DMS153 (cell line): ENCODE measurements around the gene KLHL29.

Experiments
- DNase-seq: peaks from one replicate; lab custom pipeline; 2025; lab: John Stamatoyannopoulos, UW

The KLHL29 gene

GRCh38 chr2:23682481-23682880 is 297.5 kb downstream of the KLHL29 start:
- no peak for DNase-seq

- no peak for DNase-seq
Observed at GRCh38 chr2:23683001-23683400, 298.0 kb downstream of the KLHL29 start.

- no peak for DNase-seq
Observed at GRCh38 chr2:23684395-23685176, 299.6 kb downstream of the KLHL29 start.

DNA sequence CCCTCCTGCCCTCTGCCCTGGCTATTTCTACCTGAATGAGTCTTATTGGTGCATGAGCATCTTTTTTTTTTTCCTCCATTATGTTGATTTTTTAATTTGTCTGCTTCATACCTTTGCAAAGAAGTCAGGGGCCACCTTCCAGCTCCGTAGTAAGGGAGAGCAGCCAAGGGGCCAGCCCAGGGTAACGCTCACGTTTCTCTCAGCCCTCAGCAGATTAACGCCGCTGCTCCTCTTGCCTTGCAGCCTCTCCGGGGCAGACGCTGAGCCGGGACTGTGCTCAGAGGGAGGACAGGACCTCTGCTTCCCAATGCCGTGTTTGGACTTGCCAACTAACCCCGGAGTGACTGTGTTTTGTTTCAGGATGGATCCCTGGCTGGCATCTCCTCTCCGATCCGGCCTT is 300.2 kb downstream of the KLHL29 start:
- DNase-seq = no peak

DNA sequence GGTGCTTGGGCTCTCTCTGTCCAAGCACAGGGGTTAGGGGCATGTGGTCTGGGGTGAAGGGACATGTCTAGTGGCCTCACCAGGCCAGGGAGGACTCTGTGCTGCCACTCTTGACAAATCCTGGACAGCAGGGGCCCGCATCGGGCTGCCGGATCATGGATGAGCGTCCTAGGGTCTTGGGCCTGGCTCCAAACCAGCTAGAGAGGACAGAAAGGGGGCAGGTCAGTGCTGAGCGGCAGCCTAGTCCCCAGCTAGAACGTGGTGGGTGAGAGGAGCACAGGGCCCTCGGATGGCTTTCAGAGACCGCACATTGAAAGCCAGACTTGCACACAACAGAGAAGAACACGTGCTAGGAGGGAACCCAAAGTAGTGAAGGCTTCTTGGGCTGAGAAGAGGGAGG is 300.7 kb downstream of the KLHL29 start:
- no peak for DNase-seq

GRCh38 chr2:23686405-23687029 is 301.5 kb downstream of the KLHL29 start:
- no peak for DNase-seq

DNA sequence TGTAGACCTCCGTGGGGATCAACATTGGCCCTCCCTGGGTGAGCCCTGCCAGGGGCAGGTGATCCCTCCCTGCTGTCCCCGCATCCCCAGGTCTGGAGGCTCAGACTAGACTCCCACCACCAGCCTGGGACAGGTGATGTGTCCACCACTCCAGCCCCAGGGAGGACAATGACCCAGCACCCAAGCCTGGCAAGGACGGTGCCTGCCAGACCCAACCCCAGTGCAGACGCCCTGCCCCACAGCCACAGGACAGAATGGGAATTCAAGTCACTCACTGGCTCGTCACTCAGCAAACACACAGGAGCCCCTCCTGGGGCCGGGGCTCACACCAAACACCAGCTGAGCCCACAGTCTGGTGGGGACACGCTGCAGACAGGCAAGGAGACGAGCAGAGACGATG is 302.2 kb downstream of the KLHL29 start:
- DNase-seq = no peak

GRCh38 chr2:23687713-23688112 is 302.7 kb downstream of the KLHL29 start:
- no peak for DNase-seq

DNA sequence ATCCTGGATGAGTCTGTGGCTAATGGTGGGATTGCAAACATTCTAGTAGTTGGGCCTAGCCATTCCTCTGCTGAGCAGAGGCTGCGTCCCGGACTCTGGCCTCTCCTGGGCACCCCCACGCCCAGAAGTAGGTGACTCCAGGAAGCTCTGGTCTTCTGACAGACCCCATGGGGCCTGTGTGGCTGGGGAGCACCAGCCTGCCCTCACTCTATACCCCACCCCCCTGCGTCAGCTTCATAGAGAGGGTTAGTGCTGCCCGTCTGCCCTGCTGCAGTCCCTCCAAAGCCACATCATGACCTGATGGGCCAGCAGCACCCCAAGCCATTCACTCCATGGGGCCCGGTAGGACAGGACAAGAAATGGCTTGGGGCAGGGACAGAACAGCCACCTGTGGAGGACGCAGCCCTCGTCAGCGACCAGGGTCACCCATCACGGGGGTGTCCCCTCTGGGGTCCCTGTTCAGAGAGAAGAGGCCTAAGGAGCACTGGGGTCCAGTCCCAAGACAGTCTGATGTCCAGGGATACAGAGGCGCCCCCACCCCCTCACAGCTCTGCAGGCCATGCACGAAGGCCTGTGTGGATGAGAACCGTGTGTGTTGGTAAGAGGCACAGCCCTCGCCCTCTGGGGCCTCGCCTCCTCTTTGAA is 303.6 kb downstream of the KLHL29 start:
- DNase-seq = no peak

- DNase-seq = no peak
Observed at GRCh38 chr2:23689131-23689700, 304.2 kb downstream of the KLHL29 start.

- DNase-seq = no peak
Observed at GRCh38 chr2:23689891-23690290, 304.9 kb downstream of the KLHL29 start.

GRCh38 chr2:23690421-23691105 is 305.6 kb downstream of the KLHL29 start:
- DNase-seq = no peak

- no peak for DNase-seq
Observed at GRCh38 chr2:23691106-23691470, 306.1 kb downstream of the KLHL29 start.

DNA sequence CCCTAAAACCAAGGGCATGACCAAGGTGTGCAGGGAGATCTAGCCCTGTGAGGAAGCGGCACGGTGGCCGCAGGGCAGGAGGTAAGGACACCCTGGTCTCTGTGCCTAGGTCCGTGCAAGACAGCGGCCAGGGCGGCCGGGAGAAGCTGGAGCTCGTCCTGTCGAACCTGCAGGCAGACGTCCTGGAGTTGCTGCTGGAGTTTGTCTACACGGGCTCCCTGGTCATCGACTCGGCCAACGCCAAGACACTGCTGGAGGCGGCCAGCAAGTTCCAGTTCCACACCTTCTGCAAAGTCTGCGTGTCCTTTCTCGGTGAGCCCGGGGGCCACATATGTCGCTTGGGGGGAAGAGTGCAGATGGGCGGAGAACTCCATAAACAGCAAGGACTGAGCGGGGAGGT is 306.6 kb downstream of the KLHL29 start:
- no peak for DNase-seq

DNA sequence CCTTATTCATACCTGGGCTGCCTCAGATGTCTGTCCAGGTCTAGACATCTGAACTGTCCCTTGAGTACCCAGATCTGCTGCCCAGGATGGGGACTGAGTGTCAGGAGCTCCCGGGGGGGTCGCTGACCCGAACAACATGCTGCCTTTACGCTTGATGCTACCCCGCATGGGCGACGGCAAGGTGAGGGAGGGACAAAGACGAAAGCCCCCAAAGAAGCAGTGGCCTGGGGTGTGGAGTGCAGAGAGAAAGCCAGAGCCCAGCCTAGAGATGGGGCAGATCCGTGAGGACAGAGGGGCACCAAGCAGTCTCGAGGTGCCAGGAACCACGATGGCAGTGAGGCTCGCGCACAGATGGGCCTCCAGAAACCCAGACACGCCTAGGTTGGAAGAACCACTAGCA is 307.3 kb downstream of the KLHL29 start:
- DNase-seq = no peak

DNA sequence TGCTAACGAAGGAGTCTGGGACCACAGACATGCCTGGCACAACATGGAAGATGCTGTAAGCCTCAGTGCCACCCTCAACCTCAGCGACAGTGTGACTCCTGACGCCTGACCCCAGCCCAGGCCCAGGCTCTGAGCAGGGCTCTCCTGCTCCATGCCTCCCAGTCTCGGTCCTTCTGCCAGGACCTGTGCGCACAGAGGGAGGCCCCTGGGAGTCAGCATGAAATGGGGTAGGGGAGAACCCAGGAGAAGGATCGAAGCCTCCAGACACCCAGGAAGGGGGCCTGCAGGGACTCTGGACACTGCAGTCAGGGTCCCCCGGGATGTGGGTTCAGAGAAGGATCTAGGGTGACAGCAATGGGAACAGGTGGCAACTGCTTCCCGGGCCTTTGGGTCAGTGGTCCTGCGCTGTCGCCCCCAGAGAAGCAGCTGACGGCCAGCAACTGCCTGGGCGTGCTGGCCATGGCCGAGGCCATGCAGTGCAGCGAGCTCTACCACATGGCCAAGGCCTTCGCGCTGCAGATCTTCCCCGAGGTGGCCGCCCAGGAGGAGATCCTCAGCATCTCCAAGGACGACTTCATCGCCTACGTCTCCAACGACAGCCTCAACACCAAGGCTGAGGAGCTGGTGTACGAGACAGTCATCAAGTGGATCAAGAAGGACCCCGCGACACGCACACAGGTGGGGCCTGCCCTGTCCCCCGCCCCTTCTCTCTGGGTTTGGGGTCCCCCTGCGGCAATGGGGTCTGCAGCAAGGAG is 308.0 kb downstream of the KLHL29 start:
- DNase-seq = no peak

- no peak for DNase-seq
Observed at GRCh38 chr2:23693606-23693951, 308.6 kb downstream of the KLHL29 start.

DNA sequence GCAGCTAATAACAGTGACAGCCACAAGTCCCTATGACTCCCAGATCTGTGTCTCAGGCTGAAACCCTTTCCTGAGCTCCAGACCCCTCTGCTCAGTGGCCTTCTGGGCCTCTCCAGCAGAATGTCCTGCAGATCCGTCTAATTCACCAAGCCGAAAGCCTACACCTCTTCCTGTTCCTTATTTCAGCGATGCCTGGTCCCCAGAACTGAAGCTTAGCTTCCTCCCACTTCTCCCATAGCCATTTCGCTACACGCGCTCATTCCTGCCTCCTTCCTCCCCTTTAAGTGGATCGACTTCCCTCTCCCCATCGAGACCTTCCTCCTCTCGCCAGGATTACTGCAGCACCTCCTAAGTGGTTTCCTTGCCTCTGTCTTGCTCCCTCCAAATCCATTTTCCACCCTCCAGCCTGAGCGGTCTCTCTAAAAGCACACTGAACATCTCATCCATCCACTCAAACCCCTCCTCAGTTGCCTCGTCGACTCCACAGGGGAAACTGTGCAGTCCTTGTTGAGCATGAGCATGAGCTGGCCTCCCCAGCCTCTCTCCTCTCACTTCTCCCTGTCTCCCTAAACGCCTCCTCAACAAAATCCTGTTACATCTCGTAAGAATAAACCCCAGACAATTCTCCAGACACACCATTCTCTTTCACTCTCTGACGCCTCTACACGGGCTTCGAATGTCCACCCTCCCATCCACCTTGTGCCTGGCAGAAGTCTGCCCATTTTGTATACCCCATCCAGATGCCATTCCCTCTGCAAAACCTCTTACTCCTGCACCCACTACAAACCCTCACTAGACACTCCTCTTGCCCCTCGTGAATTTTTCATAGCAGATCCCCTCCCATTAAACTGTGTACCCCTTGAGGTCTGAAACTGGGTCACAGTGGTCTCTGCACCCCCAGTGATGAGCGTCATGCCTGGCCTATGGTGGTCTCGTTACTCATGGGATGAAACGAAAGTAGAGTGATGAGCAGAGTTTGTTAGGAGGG is 309.4 kb downstream of the KLHL29 start:
- no peak for DNase-seq

DNA sequence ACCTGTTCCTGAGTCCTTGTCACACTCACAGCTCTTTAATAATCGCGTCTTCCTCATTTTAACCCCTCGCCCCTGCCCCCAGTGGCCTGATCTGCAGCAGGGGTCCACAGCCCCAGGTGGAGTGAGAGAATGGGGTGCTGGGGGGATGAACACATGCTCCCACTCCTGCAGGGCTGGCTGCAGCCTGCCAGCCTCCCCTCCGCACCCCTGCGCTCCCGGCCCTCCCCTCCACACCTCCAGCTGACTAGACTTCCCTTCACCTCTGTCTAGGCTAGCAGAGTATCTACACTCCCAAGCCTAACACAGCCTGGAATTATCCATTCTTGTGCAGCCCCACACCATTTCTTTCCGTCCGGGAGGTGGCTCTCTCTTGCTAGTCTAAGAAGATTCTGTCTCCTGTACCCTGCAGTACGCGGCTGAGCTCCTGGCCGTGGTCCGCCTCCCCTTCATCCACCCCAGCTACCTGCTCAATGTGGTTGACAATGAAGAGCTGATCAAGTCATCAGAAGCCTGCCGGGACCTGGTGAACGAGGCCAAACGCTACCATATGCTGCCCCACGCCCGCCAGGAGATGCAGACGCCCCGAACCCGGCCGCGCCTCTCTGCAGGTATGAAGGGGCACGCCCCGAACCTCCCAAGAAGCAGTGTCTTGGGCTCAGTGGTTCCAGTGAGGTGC is 310.4 kb downstream of the KLHL29 start:
- DNase-seq = no peak
